ENCODE data around the gene HGS.

- no peak for TF ChIP-seq EZH2 (IDR thresholded peaks at IDR 0.05; ENCODE audit: insufficient read depth, poor library complexity, severe bottlenecking)
- no peak for TF ChIP-seq EZH2phosphoT487 (IDR thresholded peaks at IDR 0.05; ENCODE audit: insufficient read depth, low read depth)
These were observed 51.7 kb downstream of the HGS start for GRCh38 chr17:81735264-81736102.
